Keratinocyte (primary cell): ENCODE measurements around the gene GPR39. TPM values are rescaled to one million over a fixed set of nuclear protein-coding genes. Genes with fewer than 3 reads are reported as not detected.

Experiments used
- DNase-seq: peaks from one replicate; pipeline ENCODE4 v3.0.0-alpha.2; 2011; ENCODE audit warnings: low read depth, missing footprints, low spot score
- FAIRE-seq: peaks from 2 replicates; lab custom pipeline; 2011; peaks lifted over from hg19 to GRCh38; lab: Jason Lieb, UNC
- H2AFZ ChIP-seq: 2 replicates; pipeline ENCODE4 v1.6.0; 2012; ENCODE audit warnings: low read length, control low read depth, inconsistent platforms; ENCODE audit not compliant: control insufficient read depth
- H3K27ac ChIP-seq: 2 replicates; pipeline ENCODE4 v1.5.1; 2011; ENCODE audit warnings: low read length; ENCODE audit not compliant: control insufficient read depth, insufficient read depth
- H3K27me3 ChIP-seq: 3 replicates; pipeline ENCODE4 v1.6.0; 2011; ENCODE audit warnings: low read length; ENCODE audit not compliant: control insufficient read depth, insufficient read depth; ENCODE audit errors: extremely low read depth
- H3K36me3 ChIP-seq, 2 experiments: 2 replicates in 1 of 2; 3 replicates in 1 of 2; pipeline ENCODE4 v1.5.1; 2011; ENCODE audit warnings: low read length in 2 of 2, mild to moderate bottlenecking in 1 of 2; ENCODE audit not compliant: control insufficient read depth in 2 of 2, insufficient read depth in 2 of 2; ENCODE audit errors: extremely low read depth in 1 of 2
- H3K4me1 ChIP-seq: 3 replicates; pipeline ENCODE4 v1.5.1; 2011; ENCODE audit warnings: low read length; ENCODE audit not compliant: control insufficient read depth, insufficient read depth; ENCODE audit errors: extremely low read depth
- H3K4me2 ChIP-seq: 3 replicates; pipeline ENCODE4 v1.6.0; 2011; ENCODE audit warnings: low read depth, low read length; ENCODE audit not compliant: control insufficient read depth, insufficient read depth; ENCODE audit errors: extremely low read depth
- H3K4me3 ChIP-seq, 3 experiments: fragments of 200-600 bp in 1 of 3; sonication (generic) in 1 of 3; 2 replicates in 2 of 3; 3 replicates in 1 of 3; pipeline ENCODE4 v1.5.1; 2011 to 2016; ENCODE audit warnings: low read length in 3 of 3, mild to moderate bottlenecking in 3 of 3, control low read depth in 2 of 3, inconsistent platforms in 1 of 3, low read depth in 1 of 3, mixed read lengths in 1 of 3, mixed run types in 1 of 3, moderate library complexity in 1 of 3; ENCODE audit not compliant: control insufficient read depth in 2 of 3, insufficient read depth in 2 of 3; ENCODE audit errors: extremely low read depth in 1 of 3
- H3K79me2 ChIP-seq: 2 replicates; pipeline ENCODE4 v1.6.0; 2012; ENCODE audit warnings: low read length; ENCODE audit not compliant: control insufficient read depth, insufficient read depth
- H3K9ac ChIP-seq: 3 replicates; pipeline ENCODE4 v1.6.0; 2011; ENCODE audit warnings: low read length; ENCODE audit not compliant: control insufficient read depth, insufficient read depth; ENCODE audit errors: extremely low read depth
- H3K9me1 ChIP-seq: 3 replicates; pipeline ENCODE4 v1.6.0; 2011; ENCODE audit warnings: low read length; ENCODE audit not compliant: control insufficient read depth, insufficient read depth; ENCODE audit errors: extremely low read depth
- H3K9me3 ChIP-seq: 2 replicates; pipeline ENCODE4 v1.5.1; 2012; ENCODE audit warnings: low read depth, low read length; ENCODE audit not compliant: control insufficient read depth
- H4K20me1 ChIP-seq: 3 replicates; pipeline ENCODE4 v1.6.0; 2011; ENCODE audit warnings: low read length; ENCODE audit not compliant: control insufficient read depth, insufficient read depth; ENCODE audit errors: extremely low read depth
- CTCF ChIP-seq, 3 experiments: IDR thresholded peaks in 1 of 3; conservative IDR thresholded peaks in 1 of 3; optimal IDR thresholded peaks in 1 of 3; 2 replicates in 2 of 3; 3 replicates in 1 of 3; pipeline versions ENCODE3 to v1.5.1; 2011; ENCODE audit warnings: low read length in 3 of 3, mild to moderate bottlenecking in 3 of 3, moderate library complexity in 2 of 3, control low read depth in 1 of 3, inconsistent platforms in 1 of 3; ENCODE audit not compliant: insufficient read depth in 2 of 3; ENCODE audit errors: extremely low read depth in 1 of 3
- EZH2 ChIP-seq: IDR thresholded peaks from one replicate; pipeline ENCODE4 v1.6.1; 2012; ENCODE audit warnings: inconsistent platforms, mild to moderate bottlenecking, low read length, moderate library complexity
- dilution Hi-C: fragments of 300-500 bp; cut with MboI; formaldehyde crosslinking; loops from one replicate; pipeline ENCODE4 v1.7.0; 2020; ENCODE audit warnings: low sequenced_read_pairs; ENCODE audit not compliant: extremely low pct_ligation_motif_present
- polyA plus RNA-seq, 5 experiments: library from polyadenylated mRNA; depleted of rRNA in 3 of 5; stranded (reverse) in 3 of 5; stranded (forward) in 1 of 5; unstranded in 1 of 5; fragments of >200 nt; gene quantifications; 1 replicate in 1 of 5; 2 replicates in 3 of 5; 3 replicates in 1 of 5; pipeline versions ENCODE4 v1.2.1 to v1.2.3, GENCODE V29; 2011 to 2012; ENCODE audit warnings: missing spikeins in 2 of 5, low read depth in 1 of 5, low replicate concordance in 1 of 5

Gene GPR39
- polyA plus RNA-seq, 1 donor (not counting 4 experiments of a cell fraction or from before 2014, with no cell fraction given), result 4.7 TPM

- Histone ChIP-seq H3K36me3 (no peaks in the 10 kb centered on the region), H3K9me3 (no peaks in the 10 kb centered on the region), H3K9ac (no peak overlapping the region), H3K4me1 (no peaks in the 10 kb centered on the region), H2AFZ (no peak overlapping the region), H3K79me2 (no peaks in the 10 kb centered on the region), H3K4me3 (no peak overlapping the region), H3K27ac (no peak overlapping the region), H3K9me1 (no peaks in the 10 kb centered on the region), H4K20me1 (no peaks in the 10 kb centered on the region), H3K27me3 (no peaks in the 10 kb centered on the region), H3K4me2 (no peak overlapping the region)
- FAIRE-seq (no peak), DNase-seq (no peak)
- TF ChIP-seq EZH2 (no peak), CTCF (optimal IDR thresholded peaks at IDR 0.05 in 1 of 3, IDR thresholded peaks at IDR 0.05 in 1 of 3, conservative IDR thresholded peaks at IDR 0.05 in 1 of 3; ENCODE audit: extremely low read depth in 1 of 3, insufficient read depth in 2 of 3, low read length in 3 of 3) (no peak)
- dilution Hi-C loops, result no loop called here
Observed at GRCh38 chr2:132615329-132616085, 198.9 kb downstream of the GPR39 start.

GRCh38 chr2:132617989-132618388 is 201.4 kb downstream of the GPR39 start:
- Histone ChIP-seq H3K9ac (no peak overlapping the region), H3K9me3 (no peaks in the 10 kb centered on the region), H4K20me1 (peaks cover 2% of the 10 kb centered on the region), H3K9me1 (no peaks in the 10 kb centered on the region), H3K4me2 (no peak overlapping the region), H3K36me3 (no peaks in the 10 kb centered on the region), H3K4me3 (no peak overlapping the region), H3K4me1 (peaks cover 2% of the 10 kb centered on the region), H3K79me2 (no peaks in the 10 kb centered on the region), H3K27ac (no peak overlapping the region), H2AFZ (no peak overlapping the region), H3K27me3 (no peaks in the 10 kb centered on the region)
- DNase-seq (no peak), FAIRE-seq (no peak)
- TF ChIP-seq CTCF (optimal IDR thresholded peaks at IDR 0.05 in 1 of 3, IDR thresholded peaks at IDR 0.05 in 1 of 3, conservative IDR thresholded peaks at IDR 0.05 in 1 of 3; ENCODE audit: extremely low read depth in 1 of 3, insufficient read depth in 2 of 3, low read length in 3 of 3), result no peak
- no peak for TF ChIP-seq EZH2
- dilution Hi-C loops, result no loop called here
